Measurements from ENCODE around the gene LMX1A. TPM values are rescaled to one million over a fixed set of nuclear protein-coding genes. Genes with fewer than 3 reads are reported as not detected.

The LMX1A gene
- total RNA-seq, 1 donor from 2014 or later: 8.7 TPM

GRCh38 chr1:165387505-165387904, 31.0 kb upstream of the LMX1A start:
- H3K4me3 Mint-ChIP-seq: no peak overlapping the region
- Histone ChIP-seq H3K36me3 (no peaks in the 10 kb centered on the region), H3K4me2 (no peak overlapping the region), H3K9ac (no peak overlapping the region), H4K20me1 (ENCODE audit: low read depth) (no peaks in the 10 kb centered on the region), H3K4me3 (no peak overlapping the region), H3K9me3 (ENCODE audit: low read depth) (no peaks in the 10 kb centered on the region), H3K27ac (no peak overlapping the region), H3K4me1 (no peaks in the 10 kb centered on the region), H2AFZ (replicated peaks) (no peak overlapping the region), H3F3A (ENCODE audit: low read depth) (no peaks in the 10 kb centered on the region), H3K27me3 (peaks cover 46% of the 10 kb centered on the region), H3K79me2 (ENCODE audit: low read depth) (no peaks in the 10 kb centered on the region)
- peaks cover 7% of the 10 kb centered on the region for H3K27me3 Mint-ChIP-seq (ENCODE audit: insufficient read depth, low read depth)
- H3K36me3 Mint-ChIP-seq: no peaks in the 10 kb centered on the region
- H3K27ac Mint-ChIP-seq: no peak overlapping the region
- H3K4me1 Mint-ChIP-seq: peaks cover under 1% of the 10 kb centered on the region
- no peak for TF ChIP-seq CTCF (IDR thresholded peaks at IDR 0.05)
- no peak for TF ChIP-seq EZH2phosphoT487 (IDR thresholded peaks at IDR 0.05)
- no peak for TF ChIP-seq EZH2 (IDR thresholded peaks at IDR 0.05)
- H3K9me3 Mint-ChIP-seq: no peaks in the 10 kb centered on the region
- DNase-seq (ENCODE audit: low spot score): no peak

- no peak overlapping the region for H3K27ac Mint-ChIP-seq
- no peaks in the 10 kb centered on the region for H3K9me3 ChIP-seq (ENCODE audit: low read depth)
- no peak overlapping the region for H2AFZ ChIP-seq (replicated peaks)
- H3K36me3 Mint-ChIP-seq: no peaks in the 10 kb centered on the region
- H3K4me2 ChIP-seq: no peak overlapping the region
- H3K4me3 Mint-ChIP-seq: no peak overlapping the region
- H3K27me3 Mint-ChIP-seq (ENCODE audit: insufficient read depth, low read depth): peaks cover 5% of the 10 kb centered on the region
- no peaks in the 10 kb centered on the region for H3K4me1 ChIP-seq
- H3K27ac ChIP-seq: no peak overlapping the region
- TF ChIP-seq CTCF (IDR thresholded peaks at IDR 0.05) (no peak), EZH2phosphoT487 (IDR thresholded peaks at IDR 0.05) (no peak), EZH2 (IDR thresholded peaks at IDR 0.05) (no peak)
- no peaks in the 10 kb centered on the region for H3F3A ChIP-seq (ENCODE audit: low read depth)
- H3K27me3 ChIP-seq: peaks cover 38% of the 10 kb centered on the region
- H3K79me2 ChIP-seq (ENCODE audit: low read depth): no peaks in the 10 kb centered on the region
- no peaks in the 10 kb centered on the region for H3K36me3 ChIP-seq
- no peak for DNase-seq (ENCODE audit: low spot score)
- H4K20me1 ChIP-seq (ENCODE audit: low read depth): no peaks in the 10 kb centered on the region
- H3K9ac ChIP-seq: no peak overlapping the region
- H3K9me3 Mint-ChIP-seq: no peaks in the 10 kb centered on the region
- H3K4me1 Mint-ChIP-seq: no peaks in the 10 kb centered on the region
- H3K4me3 ChIP-seq: no peak overlapping the region
These were observed 27.3 kb upstream of the LMX1A start for GRCh38 chr1:165383599-165384405.

- H3K36me3 ChIP-seq: no peaks in the 10 kb centered on the region
- TF ChIP-seq EZH2 (IDR thresholded peaks at IDR 0.05) (no peak), EZH2phosphoT487 (IDR thresholded peaks at IDR 0.05) (no peak), CTCF (IDR thresholded peaks at IDR 0.05) (no peak)
- no peak overlapping the region for H3K4me2 ChIP-seq
- no peak overlapping the region for H3K27ac ChIP-seq
- H3K9me3 ChIP-seq (ENCODE audit: low read depth): no peaks in the 10 kb centered on the region
- H3K27me3 ChIP-seq: peaks cover 36% of the 10 kb centered on the region
- Mint-ChIP-seq H3K4me1 (no peaks in the 10 kb centered on the region), H3K27me3 (ENCODE audit: insufficient read depth, low read depth) (peaks cover 5% of the 10 kb centered on the region), H3K9me3 (no peaks in the 10 kb centered on the region), H3K4me3 (no peak overlapping the region), H3K27ac (no peak overlapping the region), H3K36me3 (no peaks in the 10 kb centered on the region)
- no peak overlapping the region for H3K9ac ChIP-seq
- H4K20me1 ChIP-seq (ENCODE audit: low read depth): no peaks in the 10 kb centered on the region
- no peak overlapping the region for H2AFZ ChIP-seq (replicated peaks)
- H3K79me2 ChIP-seq (ENCODE audit: low read depth): no peaks in the 10 kb centered on the region
- no peak overlapping the region for H3K4me3 ChIP-seq
- no peak for DNase-seq (ENCODE audit: low spot score)
- no peaks in the 10 kb centered on the region for H3F3A ChIP-seq (ENCODE audit: low read depth)
- no peaks in the 10 kb centered on the region for H3K4me1 ChIP-seq
These were observed 26.6 kb upstream of the LMX1A start for GRCh38 chr1:165383067-165383466.
